Fibroblast of pulmonary artery (primary cell): Measurements from ENCODE around the gene SPHKAP.

Source experiments
- DNase-seq: peaks from one replicate; pipeline ENCODE4 v3.0.0-alpha.2; 2010; ENCODE audit warnings: low read depth
- H3K4me3 ChIP-seq: replicated peaks from 2 replicates; pipeline ENCODE4 v1.5.1; 2011; ENCODE audit warnings: low read depth, mild to moderate bottlenecking, control low read depth, low read length, moderate library complexity
- TF ChIP-seq, protein P1 (sequence below): IDR thresholded peaks from 2 replicates; pipeline ENCODE4 v1.5.1; 2011; ENCODE audit warnings: mild to moderate bottlenecking, control low read depth, low read length, inconsistent platforms; ENCODE audit errors: missing control alignments

The SPHKAP gene

GRCh38 chr2:228059735-228060134 lies 121.8 kb downstream of the SPHKAP start:
- no peak for DNase-seq
- TF ChIP-seq, protein P1, sequence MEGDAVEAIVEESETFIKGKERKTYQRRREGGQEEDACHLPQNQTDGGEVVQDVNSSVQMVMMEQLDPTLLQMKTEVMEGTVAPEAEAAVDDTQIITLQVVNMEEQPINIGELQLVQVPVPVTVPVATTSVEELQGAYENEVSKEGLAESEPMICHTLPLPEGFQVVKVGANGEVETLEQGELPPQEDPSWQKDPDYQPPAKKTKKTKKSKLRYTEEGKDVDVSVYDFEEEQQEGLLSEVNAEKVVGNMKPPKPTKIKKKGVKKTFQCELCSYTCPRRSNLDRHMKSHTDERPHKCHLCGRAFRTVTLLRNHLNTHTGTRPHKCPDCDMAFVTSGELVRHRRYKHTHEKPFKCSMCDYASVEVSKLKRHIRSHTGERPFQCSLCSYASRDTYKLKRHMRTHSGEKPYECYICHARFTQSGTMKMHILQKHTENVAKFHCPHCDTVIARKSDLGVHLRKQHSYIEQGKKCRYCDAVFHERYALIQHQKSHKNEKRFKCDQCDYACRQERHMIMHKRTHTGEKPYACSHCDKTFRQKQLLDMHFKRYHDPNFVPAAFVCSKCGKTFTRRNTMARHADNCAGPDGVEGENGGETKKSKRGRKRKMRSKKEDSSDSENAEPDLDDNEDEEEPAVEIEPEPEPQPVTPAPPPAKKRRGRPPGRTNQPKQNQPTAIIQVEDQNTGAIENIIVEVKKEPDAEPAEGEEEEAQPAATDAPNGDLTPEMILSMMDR = no peak
- H3K4me3 ChIP-seq = no peak overlapping the region

DNA sequence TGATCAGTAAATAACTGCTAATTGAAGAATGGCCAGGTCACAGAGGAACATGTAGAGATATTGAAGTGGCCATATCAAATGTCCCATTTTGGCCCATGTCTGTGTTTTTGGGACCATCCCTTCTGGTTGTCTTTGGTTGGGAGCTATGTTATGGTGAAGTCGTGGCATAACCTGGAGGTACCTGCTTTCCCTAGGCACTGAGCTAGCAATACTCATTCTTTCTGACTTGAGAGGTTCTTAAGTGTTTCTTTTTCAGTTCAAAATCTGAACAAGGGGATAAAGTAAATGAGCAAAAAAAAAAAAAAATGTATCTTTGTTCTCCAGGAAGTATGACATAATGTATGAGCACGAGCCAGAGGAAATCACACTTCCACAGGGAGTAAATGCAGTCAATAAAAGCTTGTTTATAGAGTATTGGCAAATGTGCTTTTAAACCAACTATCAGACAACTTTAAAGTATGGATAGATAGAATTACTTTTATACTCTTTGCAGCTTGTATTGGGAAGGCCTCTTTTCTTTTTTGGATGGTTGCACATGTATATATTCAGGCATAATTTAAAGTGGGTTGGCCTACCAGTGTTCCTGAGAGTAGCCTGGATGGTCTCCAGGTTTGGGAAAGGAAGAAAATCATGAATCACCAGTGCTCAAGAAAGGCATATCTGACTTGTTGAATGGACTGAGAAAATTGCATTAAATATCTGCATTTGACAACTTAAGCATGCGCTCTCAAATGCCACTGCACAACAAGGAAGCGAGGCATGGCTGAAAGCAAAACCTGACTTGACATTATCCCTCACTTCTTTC lies 125.0 kb downstream of the SPHKAP start:
- DNase-seq = peak; percentile 65
- TF ChIP-seq, protein P1 = no peak
- H3K4me3 ChIP-seq = no peak overlapping the region

DNA sequence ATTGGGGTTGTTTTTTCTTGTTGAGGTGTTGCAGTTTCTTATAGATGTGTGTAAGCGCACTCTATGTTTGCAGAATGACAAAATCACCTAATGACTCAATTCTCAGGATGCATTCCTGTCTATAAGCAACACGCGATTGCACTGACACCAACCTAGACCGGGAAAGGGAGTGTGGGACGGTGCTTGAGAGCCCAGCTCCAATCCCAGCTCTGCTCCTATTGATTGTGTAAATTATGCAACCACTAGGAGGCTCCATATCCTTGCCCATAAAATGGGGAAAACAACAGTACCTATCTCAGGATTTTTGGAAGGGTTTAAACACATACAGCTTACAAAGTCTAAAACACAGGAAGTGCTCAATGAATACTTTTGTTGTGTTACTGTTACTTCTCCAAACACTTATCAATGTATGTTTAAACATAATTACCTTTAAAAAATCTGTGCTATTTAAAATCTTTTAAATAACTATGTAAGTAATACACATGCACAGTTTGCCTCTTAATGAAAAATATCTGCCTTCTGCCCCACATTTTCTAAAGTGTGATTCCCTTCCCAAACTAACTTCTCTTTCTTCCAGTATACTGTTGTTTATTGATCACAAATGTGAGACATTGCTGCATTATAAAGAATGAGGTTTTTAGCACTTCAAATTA lies 132.5 kb downstream of the SPHKAP start:
- H3K4me3 ChIP-seq = no peak overlapping the region
- peak; percentile 69 for DNase-seq
- TF ChIP-seq, protein P1 = peak; percentile 76

- TF ChIP-seq, protein P1 = no peak
- no peak overlapping the region for H3K4me3 ChIP-seq
- DNase-seq = no peak
Observed at GRCh38 chr2:228040995-228041394, 140.5 kb downstream of the SPHKAP start.

DNA sequence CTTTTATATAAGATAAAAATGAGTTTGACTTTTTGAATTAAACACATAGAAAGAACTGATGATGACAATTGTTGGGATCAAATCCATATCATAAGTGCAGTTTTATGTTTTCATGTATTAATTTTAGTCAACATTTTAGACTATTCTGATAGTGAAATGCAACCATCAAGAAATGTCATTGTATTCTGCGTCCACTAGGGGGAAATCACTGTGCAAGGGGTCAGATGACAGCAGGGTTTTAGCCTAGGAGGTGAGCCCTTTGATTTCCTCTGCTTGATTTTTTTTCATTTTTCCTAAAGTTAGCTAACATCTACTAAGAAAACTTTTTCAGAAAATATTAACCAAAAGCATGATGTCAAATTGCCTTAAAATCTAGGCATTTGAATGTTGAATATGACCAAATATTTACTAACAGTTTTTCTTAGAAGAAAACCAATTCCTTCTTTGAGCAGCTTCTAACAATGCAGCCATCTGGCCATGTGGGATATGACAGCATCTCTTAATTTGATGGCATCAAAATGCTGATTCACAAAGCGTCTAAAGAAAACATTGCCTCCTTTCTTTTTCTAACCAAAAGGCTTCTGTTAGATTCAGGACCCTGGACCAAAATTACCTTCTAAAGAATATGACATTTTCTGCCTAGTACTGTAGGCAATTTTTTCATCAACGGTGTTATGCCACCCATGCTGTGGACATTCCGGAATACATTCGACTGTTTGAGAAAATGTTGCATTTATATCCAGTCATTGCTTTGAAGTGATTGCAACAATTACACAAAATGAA lies 141.5 kb downstream of the SPHKAP start:
- DNase-seq = peak; percentile 40
- TF ChIP-seq, protein P1 = peak; percentile 76
- no peak overlapping the region for H3K4me3 ChIP-seq

- TF ChIP-seq, protein P1 = no peak
- H3K4me3 ChIP-seq = no peak overlapping the region
- no peak for DNase-seq
Observed at GRCh38 chr2:228038967-228039366, 142.5 kb downstream of the SPHKAP start.
